HPDE6-E6E7 (cell line): Measurements from ENCODE around the gene SCN10A.

ENCODE experiments used
- DNase-seq: peaks from one replicate; pipeline ENCODE4 v3.0.0; 2011; ENCODE audit warnings: missing footprints; ENCODE audit errors: extremely low spot score

SCN10A gene

DNA sequence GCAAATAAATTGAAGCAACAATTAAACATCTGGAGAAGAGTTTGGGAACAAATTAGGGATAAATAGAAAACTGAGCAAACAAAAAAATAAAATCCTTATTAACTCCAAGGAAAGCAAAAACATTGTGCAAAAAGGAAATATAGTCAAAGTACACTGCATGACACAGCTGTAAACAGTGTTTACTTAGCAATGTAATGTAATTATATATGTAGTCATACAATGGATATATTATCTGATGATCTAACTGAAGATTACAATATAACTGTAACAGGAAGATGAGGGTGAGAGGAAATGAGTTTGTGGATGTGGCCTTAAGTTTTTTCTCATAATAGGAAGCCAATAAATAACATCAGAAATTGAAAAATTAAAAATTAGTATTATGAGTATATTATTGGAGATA lies 42.5 kb downstream of the SCN10A start:
- DNase-seq, result no peak

DNA sequence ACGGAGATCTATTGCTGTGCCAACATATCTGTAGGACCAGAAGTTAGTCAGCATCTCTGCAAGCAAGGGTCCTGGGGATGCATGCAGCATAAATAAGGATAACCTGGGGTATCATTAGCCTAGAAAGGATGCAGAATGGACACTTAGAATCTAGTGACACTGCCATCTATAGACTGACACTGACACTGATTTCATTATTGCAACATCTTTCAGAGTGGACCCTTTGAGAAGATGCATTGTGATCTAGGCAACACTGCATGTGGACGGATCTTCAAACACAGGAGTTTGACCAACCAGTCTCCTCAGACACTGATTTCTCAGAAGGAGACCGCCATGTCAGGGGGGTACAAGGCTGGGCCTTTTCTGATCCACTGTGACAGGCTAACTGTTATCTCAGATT lies 52.4 kb downstream of the SCN10A start:
- DNase-seq, result no peak

DNA sequence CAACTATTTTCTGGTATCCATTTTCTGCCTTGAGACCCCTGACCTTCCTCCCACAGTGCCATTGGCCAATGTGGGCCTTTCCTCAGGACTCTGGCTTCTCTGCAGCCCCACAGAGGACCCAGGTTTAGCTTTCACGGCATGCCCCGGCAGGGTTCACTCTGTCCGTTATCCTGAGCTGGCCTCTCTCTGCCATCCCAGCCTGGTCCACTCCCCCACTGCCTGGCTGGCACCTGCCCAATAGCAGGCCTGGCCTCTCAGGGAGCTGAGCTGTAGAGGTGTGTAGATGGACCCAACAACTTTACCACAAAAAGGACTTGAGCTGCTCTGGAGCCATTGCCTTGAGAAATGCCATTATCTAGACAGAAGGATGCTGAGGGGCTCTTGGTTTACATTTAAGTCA lies 57.5 kb downstream of the SCN10A start:
- no peak for DNase-seq

DNA sequence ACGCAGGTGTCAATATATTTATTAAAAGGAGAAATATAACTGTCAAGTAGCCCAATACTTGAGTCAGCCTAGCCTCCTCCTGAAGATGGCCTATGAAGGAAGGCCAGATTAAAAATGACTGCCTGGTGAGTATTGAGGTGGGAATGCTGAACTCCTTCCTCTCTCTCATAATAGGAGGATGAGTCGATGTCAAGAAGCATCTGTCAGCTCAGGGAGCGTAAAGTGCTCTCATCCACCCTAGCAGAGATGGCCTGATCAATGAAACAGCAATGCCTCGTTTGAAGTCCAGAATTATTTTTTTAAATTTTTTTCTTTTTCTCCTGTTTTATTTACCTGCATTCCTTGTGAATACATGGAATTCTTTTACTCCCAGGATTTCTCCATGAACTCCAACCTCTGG lies 58.3 kb downstream of the SCN10A start:
- DNase-seq, result no peak

DNA sequence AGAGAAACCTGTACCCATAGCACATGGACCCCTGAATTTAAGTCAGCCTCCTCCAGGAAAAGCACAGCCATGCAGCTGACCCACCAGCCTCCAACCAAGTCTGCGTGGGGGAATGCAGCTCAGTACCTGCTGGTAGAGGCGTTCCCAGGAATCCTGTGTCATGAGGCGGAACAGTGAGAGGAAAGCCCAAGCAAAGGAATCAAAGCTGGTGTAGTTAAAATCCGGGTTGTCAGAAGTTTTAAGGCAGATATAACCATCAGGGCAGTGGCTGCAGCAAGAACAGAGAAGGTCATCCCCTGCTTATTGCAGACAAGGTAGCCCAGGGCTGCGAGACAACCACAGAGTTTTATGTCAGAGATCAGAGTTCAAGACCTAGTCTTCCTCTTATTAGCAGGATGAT lies 59.1 kb downstream of the SCN10A start:
- DNase-seq, result no peak

DNA sequence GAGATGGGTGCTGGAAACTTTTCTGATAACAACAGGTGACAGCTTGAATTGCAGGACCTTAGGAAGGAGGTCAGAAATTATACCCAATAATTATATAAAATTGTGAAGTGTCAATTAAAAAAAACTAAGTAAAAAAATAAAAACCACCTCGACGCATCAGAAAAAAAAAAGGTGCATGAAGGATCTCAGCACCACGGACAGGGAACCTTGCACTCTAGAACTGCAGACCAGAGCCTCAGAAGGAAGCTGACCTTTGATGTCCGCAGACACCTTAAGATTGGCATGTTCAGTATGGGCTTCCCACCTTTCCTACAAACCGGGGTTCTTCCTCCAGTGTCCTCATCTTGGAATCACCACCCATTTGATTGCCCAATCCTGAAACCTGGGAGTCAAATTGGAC lies 60.9 kb downstream of the SCN10A start:
- DNase-seq, result no peak

DNA sequence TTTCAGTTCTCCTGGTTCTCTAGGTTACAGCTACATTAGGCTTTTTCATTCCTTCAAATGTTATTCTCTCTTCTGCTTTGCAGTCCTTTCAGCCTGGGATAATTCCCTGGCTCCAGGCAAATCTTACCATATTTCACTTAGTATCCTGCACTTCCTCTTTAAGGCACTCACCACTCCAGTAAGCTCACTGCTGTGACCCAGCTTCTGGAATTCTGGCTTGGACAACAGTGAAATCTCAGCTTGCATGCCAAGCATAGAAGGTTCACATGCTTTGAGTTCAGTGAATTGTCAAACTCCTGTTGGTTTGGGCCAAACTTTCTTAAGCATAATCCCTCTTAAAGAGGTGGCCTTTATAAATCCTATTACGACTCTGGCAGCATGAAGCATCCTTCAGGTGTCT lies 69.4 kb downstream of the SCN10A start:
- DNase-seq, result no peak

DNA sequence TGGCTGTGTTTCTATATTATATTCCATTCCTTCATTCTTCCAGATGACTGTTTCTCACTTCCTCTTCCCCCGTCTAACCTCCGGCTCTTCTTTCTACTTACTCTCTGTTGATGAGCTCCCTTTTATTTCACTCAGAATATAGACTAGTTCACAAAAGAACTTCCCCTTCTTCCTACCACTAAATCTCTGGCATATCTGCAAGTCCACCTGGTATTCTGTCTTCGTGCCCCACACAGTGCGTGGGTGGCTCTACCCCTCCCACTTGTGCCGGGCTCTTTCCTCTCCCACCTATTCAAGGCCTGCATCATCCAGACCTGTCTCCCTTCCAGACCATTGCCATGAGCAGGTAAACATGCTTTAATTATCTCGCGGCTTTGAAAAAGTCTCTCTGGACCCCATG lies 73.0 kb downstream of the SCN10A start:
- DNase-seq, result no peak

DNA sequence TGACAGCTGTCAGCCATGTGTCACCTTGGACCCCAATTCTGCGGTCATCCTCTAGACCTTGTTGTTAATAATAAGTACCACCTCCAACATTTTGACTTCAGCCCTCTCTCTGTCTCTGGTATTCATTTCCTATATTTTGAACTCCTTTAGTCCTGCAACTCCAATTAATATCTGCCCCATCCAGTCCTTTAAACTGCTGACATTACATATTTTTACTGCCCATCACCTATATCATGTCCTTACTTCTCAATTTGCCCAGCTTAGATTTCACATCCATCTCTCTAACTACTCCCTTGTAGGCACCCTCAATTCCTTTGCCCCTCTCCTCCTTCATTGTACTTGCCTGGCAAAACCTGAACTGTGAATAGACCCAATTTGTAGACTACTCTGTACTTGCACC lies 73.5 kb downstream of the SCN10A start:
- no peak for DNase-seq

DNA sequence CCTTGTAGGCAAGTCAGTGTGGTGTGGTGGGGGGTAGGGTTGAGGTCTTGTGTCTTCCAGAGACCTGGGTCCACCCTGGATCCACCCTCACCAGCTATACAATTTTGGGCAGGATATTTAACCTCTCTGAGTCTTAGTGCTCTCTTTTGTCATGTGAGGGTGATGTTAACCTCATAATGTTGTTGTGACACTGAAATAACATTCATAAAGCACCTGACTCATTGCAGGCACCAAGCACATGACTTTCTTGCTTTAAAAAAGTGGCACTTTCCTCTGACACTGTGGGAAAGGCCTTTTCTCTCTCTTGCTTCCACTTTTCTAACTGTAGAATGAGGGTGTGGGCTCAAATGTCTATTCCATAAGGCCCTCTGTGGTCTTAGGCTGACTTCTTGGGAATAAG lies 75.5 kb downstream of the SCN10A start:
- no peak for DNase-seq

DNA sequence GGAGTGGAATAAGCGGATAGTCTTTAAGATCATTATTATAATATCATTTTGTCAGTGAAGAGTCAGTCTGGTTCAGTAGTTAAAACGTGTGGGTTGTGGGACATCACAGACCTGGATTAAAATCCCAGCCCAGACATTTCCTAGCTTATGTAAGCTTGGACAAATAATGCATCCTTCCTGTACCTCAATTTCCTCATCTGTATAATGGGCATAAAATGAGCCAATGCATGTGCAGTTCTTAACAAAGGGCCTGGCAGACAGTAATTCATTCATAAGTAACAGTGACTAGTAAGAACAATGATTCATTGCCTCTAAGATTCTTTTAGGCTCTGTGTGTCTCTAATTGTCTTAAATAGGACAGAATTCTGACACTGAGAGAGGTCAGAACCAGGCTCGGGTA lies 76.1 kb downstream of the SCN10A start:
- no peak for DNase-seq

DNA sequence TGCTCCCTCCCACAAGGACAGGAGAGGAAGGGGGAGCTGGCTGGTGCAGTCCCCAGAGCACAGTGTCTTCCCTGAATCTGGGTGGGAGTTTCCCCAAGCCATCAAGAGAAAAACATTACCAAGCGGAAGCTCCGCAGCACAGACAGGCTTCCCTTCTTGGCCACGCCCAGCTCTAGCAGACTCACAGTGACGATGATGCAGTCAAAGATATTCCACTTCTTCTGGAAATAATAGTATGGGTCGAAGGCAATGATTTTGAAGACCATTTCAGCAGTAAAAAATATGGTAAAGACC lies 76.7 kb downstream of the SCN10A start:
- DNase-seq, result no peak

DNA sequence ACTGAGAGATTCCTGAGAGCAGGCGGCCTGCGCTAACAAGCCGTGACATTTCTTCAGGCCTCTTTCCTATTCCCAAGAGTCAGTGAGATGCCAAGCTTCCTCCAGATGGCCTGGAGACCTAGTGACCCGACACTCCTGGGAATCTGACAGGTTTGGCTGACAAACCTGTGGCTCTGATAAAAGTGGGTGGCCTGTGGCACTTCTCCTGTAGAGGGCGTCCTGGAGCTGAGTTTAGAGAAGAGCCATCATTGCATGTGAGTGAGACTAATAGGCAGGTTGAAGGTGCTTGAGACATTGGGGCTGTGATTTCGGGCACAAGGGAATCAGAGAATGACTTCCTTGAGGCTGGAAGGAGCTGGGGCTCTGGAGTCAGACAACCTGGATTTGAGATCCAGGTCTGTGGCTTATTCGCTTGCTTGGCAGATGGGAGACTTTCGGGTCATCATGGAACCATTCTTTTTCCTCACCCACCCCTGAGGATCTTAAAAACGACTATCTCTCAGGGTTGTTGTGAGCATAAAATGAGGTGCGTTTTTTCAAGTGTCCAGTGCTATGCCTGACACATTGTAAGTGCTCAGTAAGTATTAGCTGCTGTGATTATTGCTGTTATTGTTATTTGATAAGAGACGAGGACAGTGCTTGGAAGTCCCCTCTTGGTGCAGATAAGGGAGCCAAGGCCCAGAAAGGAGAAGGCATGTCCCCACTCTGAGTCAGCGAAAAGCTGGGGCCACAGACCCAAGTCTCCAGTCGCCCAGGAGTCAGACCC lies 77.2 kb downstream of the SCN10A start:
- no peak for DNase-seq

DNA sequence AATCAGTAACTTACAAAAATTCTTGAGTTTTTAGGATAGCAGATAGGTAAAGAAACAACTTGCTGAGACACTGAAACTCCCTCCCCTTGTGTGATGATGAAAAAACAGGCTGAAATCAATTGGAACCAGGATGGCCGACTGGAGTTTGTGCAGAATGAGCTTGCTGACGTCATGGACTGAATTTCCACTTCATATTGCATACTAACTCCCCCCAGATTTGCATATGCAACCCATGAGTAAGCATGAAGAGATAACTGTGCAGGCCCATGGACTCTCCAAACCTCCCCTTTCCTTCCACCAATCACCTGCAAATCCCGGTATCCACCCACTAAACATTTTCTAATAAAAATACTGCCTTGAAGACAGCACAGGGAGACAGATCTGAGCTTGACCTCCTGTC lies 84.5 kb downstream of the SCN10A start:
- no peak for DNase-seq

DNA sequence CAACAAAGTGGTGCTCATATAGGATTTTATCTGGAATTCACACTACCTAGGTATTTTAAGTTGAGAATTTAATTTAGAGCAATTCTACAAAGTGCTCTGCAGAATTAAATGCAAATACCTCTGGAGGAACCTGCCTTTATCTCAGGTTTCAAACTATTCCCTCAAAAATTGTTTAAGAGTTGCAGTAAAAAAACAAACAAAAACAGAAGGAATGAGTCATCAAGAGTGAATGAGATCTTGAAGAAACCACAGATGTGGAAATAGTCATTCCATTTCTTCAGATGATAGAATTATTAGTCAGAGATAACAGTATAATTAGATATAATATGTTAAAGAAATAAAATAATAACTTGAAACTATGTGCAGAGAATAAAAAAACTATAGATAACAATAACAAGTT lies 85.7 kb downstream of the SCN10A start:
- no peak for DNase-seq

DNA sequence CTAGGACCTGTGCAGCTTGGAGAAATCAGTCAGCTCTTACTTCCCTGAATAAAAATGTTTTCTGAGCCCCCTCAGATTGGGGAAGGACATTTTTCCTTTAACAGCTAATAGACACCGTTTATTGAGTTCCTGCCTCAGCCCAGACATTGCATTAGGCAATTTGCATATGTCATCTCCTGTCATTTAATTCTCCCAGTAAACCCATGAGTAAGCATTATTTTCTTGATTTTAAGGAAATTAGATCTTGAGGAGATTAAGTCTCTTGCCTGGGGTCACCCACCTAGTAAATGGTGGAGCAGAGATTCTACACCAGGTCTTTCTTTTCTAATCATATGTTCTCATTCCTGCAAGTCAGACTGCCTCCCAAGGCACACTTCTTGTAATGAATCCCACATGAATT lies 88.0 kb downstream of the SCN10A start:
- DNase-seq, result no peak

DNA sequence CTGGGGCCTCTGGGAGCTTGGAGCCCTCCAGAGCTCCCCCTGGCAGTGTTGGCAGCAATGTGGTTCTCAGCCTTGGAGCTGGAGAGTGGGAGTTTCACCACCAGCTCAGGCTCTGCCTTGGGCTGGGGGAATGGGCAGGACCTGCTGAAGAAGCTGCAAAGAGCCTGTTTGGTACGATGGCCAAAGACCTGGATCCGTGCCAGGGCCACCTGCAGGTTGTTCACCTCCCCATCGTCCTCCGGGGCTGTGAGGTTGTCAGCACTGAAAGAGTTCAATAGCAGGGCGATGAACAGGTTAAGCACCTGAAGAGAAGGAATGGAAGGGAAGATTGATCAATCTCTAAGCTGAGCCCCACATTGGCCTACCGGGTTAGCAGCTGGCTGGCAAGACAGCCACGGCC lies 89.3 kb downstream of the SCN10A start:
- DNase-seq, result no peak

DNA sequence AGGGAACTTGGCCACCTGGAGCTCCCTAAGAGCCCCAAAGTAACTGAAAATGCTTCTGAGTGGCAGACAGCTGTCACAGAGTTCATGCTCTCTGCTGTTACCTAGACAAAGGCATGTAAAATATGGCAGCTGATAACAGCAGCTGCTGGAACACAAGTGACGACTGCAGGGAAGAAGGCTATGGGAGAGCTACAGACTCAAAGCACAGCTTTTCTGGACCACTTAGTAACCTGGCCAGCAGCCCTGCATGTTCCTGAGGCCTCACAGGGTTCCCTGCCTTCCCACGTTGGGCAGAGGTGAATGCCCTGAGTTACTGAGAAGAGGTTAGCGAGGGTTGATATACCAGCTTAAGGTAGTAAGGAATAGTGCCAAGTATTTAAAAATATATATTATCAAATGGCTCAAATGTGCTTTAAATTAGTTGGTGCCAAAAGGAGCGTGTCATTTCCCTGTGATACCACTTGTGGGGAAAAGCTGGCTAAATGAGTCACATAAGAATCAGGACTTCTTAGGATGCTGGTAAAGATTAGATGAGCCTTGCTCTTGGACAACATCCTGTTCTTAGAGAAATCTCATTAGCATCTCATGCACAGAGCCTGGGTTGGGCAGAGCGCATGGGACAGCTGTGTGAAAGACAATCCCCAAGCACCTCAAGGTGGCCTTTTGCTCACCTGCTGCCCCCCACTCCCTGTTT lies 90.1 kb downstream of the SCN10A start:
- no peak for DNase-seq

DNA sequence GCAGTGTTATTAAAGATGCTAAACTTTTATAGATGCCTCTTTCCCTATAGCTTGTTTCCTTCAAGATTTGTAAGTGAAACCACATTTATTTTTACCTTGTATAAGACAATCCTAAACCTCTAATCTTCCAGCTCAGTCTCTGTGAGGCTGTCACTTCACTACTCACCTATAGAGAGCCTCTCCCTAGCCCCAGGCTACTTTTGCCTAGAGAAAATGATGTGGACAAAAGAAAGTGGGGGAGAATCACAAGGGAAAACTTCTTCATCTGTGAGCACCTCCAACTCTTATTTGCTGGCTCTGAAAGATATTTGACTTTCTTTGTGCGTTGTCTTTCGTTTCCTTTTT lies 91.7 kb downstream of the SCN10A start:
- DNase-seq, result no peak

DNA sequence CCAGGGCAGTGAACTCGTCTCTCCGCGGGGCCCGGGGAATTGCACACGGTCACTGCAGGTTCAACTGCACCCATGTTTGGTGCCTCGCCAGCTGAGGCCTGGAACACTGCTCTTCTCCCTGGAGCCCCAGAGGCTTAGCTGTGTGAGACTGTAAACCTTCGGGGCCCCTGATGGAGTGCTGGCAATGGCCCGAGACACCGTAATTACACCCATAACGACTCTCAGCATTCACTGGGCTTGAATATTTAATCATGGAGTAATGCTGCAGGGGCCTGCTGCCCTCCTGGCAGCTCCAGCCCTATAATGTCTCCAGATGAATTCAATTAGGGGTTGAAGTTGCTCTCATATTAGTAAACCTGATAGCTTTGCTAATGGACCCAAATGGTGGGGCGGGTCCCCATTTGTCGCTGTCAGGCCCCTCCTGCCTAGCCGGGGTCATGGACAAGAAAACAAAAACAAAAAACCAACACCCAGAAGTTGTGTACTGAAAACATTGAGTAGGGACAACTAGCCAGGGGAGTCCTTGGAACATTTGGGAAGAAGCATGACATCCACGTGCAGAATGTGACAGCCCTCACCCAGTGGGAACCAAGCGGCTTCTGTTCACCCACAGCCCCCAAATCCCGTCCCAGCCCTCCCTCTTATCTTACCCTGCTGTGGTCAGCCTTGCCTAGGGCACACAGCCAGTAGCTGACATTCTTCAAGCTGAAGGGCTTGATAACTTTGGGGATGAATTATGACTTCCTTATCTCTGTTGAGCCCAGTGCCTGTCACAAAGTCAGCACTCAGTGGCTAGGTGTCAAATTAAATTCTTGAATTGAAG lies 92.2 kb downstream of the SCN10A start:
- no peak for DNase-seq

DNA sequence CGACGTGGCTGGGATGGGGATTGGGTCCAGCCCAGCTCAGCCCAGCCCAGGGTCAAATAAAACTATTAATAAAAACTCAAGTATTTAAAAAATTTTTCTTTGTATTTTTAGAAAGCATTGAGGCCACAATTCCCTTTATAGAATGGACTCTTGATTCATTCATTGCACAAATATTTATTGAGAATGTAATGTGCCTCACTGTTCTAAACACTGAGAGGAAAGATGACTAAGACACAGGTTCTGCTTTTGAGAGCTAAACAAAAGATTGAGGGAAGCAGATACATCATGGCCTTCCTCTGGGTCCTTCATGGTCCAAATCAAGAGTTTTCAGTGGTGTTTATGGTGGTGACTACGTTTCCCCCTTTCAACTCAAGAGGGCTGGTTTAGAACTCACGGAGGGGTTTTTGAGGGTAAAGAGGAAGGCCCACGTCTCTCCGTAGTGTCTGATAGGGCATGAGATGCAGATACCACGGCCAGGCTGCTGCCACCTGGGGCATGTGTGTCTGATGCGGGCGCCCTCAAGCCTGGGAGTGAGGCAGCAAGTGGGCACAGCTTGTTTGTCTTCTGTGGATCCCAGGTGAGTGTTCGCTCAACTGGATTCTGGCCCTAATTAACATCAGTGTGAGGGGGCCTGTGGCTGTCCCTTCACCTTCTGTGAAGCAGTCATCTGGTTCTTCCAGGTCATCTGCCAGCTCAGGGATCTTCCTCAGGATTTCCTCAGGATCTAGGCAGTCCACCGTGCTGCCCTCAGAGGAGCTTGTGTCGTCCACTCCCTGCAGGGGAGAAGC lies 93.0 kb downstream of the SCN10A start:
- DNase-seq, result no peak

DNA sequence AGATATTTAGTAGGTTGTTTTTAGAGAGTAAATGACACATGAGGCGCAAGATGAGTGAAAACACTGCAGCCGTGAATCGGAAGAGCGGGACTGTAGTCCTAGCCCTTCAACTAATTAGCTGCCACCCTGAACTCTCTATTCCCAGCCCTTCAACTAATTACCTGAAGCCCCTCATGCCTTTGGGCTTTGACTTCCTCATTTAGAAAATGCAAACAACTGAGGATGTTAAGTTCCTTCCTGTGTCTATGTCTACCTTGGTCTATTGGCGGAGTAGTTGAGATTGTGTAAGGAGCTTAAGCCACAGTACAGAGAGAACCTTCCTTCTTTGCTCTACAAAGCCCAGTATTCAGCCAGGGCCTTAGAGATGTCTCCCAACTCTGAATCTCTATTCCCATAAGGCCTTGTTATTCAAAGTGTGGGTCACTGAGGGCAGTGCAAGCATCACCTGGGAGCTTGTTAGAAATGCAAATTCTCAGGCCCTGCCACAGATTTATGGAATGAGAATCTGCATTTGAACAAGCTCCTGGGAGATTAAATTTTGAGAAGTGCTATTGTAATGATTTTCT lies 94.7 kb downstream of the SCN10A start:
- DNase-seq, result no peak
